Peyer's patch (tissue), 4 donors: ENCODE measurements around the gene UBE2V1.

ENCODE experiments used
- CTCF ChIP-seq, 6 experiments: fragments of 450-650 bp in 4 of 6; fragments of 200-600 bp in 2 of 6; sonication (generic) in 1 of 6; IDR thresholded peaks; one replicate each; pipeline ENCODE4 v1.5.1; 2017 to 2019; ENCODE audit warnings: antibody characterized with exemption in 6 of 6, mild to moderate bottlenecking in 3 of 6, moderate library complexity in 1 of 6
- POLR2A ChIP-seq, 2 donors: fragments of 450-650 bp; IDR thresholded peaks; one replicate each; pipeline ENCODE4 v1.5.1; 2017; ENCODE audit warnings: antibody characterized with exemption in 2 of 2, mild to moderate bottlenecking in 2 of 2, moderate library complexity in 2 of 2

DNA sequence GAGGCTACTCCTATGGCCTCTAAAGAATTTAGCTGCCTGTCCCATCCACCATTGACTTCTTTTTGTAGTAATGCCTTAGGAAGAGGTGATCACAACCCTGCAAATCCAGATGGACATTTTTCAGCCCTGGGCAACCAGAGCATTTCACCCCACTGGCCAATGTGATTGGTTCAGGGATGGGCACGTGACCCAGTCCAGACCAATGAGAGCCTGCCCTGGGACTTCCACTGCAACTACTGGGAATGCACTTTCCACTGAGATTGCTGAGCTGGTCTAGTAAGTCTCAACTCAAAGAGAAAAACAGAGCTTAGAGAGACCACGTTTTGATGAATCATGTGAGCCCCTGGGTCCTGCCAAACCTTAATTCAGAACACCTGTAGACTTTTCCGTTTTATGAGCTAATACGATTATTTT, 8.9 kb upstream of the UBE2V1 start:
- TF ChIP-seq CTCF (IDR thresholded peaks at IDR 0.05): no peak
- TF ChIP-seq POLR2A (IDR thresholded peaks at IDR 0.05): no peak
